Upper lobe of left lung (tissue), 4 donors: Measurements from ENCODE around the gene CHMP5.

Experiments used
- CTCF ChIP-seq, 6 experiments: fragments of 450-650 bp in 4 of 6; fragments of 200-600 bp in 2 of 6; sonication (generic) in 2 of 6; IDR thresholded peaks; one replicate each; pipeline ENCODE4 v1.5.1; 2016 to 2019; ENCODE audit warnings: antibody characterized with exemption in 6 of 6
- POLR2A ChIP-seq, 4 donors: fragments of 450-650 bp; IDR thresholded peaks; one replicate each; pipeline ENCODE4 v1.5.1; 2016 to 2017; ENCODE audit warnings: antibody characterized with exemption in 4 of 4, mild to moderate bottlenecking in 2 of 4
- POLR2AphosphoS5 ChIP-seq, 2 donors: sonication (generic); formaldehyde crosslinking; IDR thresholded peaks; one replicate each; pipeline ENCODE4 v1.5.1; 2017; ENCODE audit warnings: antibody characterized with exemption in 2 of 2

- TF ChIP-seq POLR2A (IDR thresholded peaks at IDR 0.05) (no peak), CTCF (IDR thresholded peaks at IDR 0.05) (no peak), POLR2AphosphoS5 (IDR thresholded peaks at IDR 0.05) (no peak)
Measured at GRCh38 chr9:33234511-33235467, 30.1 kb upstream of the CHMP5 start.
